CD4-positive, alpha-beta T cell (primary cell): ENCODE measurements around the gene COX10. TPM values are rescaled to one million over a fixed set of nuclear protein-coding genes. Genes with fewer than 3 reads are reported as not detected.
"Not testable (repeated sequence)": the region's sequence is repeated elsewhere in the genome, so short reads cannot be mapped to it uniquely, and the experiment has no call there.

ENCODE experiments used
- ATAC-seq: fragments of 200-7000 bp; cut with Tn5 transposase; one replicate; pipeline ENCODE4 v1.10.0; 2022; ENCODE audit warnings: mild to moderate bottlenecking; ENCODE audit not compliant: poor library complexity
- CTCF ChIA-PET: fragments of 350-600 bp; sonication (Branson Sonifier 250); formaldehyde crosslinking; loops from one replicate; lab custom pipeline; 2021; ENCODE audit warnings: antibody characterized with exemption, inconsistent platforms; lab: Charles Lee
- POLR2A ChIA-PET: fragments of 350-600 bp; sonication (Branson Sonifier 250); formaldehyde crosslinking; loops from one replicate; lab custom pipeline; 2021; ENCODE audit warnings: antibody characterized with exemption, inconsistent platforms; lab: Charles Lee
- DNase-seq, 14 experiments: peaks; one replicate each; pipeline ENCODE4 v3.0.0-alpha.2; 2013 to 2020; ENCODE audit warnings: mixed read lengths in 2 of 14
- H3K27ac ChIP-seq, 2 donors: one replicate each; pipeline versions ENCODE4 v1.5.1 to v1.7.0; 2013; ENCODE audit warnings: low read length in 2 of 2, low read depth in 1 of 2, mild to moderate bottlenecking in 1 of 2
- H3K27me3 ChIP-seq, 2 experiments: 1 replicate in 1 of 2; 2 replicates in 1 of 2; pipeline versions ENCODE4 v1.6.1 to v1.7.0; 2013; ENCODE audit warnings: low read length in 2 of 2, control low read depth in 1 of 2, mild to moderate bottlenecking in 1 of 2, moderate library complexity in 1 of 2; ENCODE audit not compliant: insufficient read depth in 2 of 2, control insufficient read depth in 1 of 2
- H3K36me3 ChIP-seq: one replicate; pipeline ENCODE4 v1.6.1; 2013; ENCODE audit warnings: low read length, control low read depth; ENCODE audit not compliant: insufficient read depth
- H3K4me1 ChIP-seq: one replicate; pipeline ENCODE4 v1.6.1; 2013; ENCODE audit warnings: low read length, control low read depth; ENCODE audit not compliant: insufficient read depth
- H3K4me3 ChIP-seq: one replicate; pipeline ENCODE4 v1.5.1; 2013; ENCODE audit warnings: mild to moderate bottlenecking, low read length, moderate library complexity
- H3K9me3 ChIP-seq, 2 experiments: 1 replicate in 1 of 2; 2 replicates in 1 of 2; pipeline versions ENCODE4 v1.6.1 to v1.7.0; 2013; ENCODE audit warnings: low read length in 2 of 2, mild to moderate bottlenecking in 2 of 2, control low read depth in 1 of 2, moderate library complexity in 1 of 2; ENCODE audit not compliant: control insufficient read depth in 1 of 2, insufficient read depth in 1 of 2
- H3K27ac Mint-ChIP-seq: one replicate; pipeline ENCODE4 v1.8.0; 2020; ENCODE audit warnings: mixed read lengths
- H3K27me3 Mint-ChIP-seq: one replicate; pipeline ENCODE4 v1.8.0; 2021; ENCODE audit warnings: mixed read lengths
- H3K36me3 Mint-ChIP-seq: one replicate; pipeline ENCODE4 v1.8.0; 2021; ENCODE audit warnings: low read depth, mixed read lengths
- H3K4me1 Mint-ChIP-seq: one replicate; pipeline ENCODE4 v1.8.0; 2021; ENCODE audit warnings: low read depth, mixed read lengths
- H3K4me3 Mint-ChIP-seq: one replicate; pipeline ENCODE4 v1.8.0; 2020; ENCODE audit warnings: mild to moderate bottlenecking, mixed read lengths
- H3K9me3 Mint-ChIP-seq: one replicate; pipeline ENCODE4 v1.8.0; 2020; ENCODE audit warnings: mixed read lengths
- intact Hi-C, 2 experiments: fragments of 100-400 bp; cut with DNase I in 1 of 2; cut with micrococcal nuclease in 1 of 2; formaldehyde crosslinking; loops; one replicate each; pipeline versions ENCODE4 v1.15.1 to v1.9.0; 2023 to 2025; cut with DNase I, micrococcal nuclease
- polyA plus RNA-seq, 2 donors: library from polyadenylated mRNA; unstranded; fragments of 120-200 nt; gene quantifications; one replicate each; pipeline ENCODE4 v1.2.1, GENCODE V29; 2013
- total RNA-seq, 174 experiments: library from RNA in 2 of 174; stranded (reverse) in 2 of 174; gene quantifications; one replicate each; pipeline ENCODE4 v1.2.3 and lab custom pipeline; 2021 to 2026
- TF ChIP-seq, protein P1 (sequence below): fragments of 200-600 bp; IDR thresholded peaks from one replicate; pipeline ENCODE4 v1.8.0; 2022; ENCODE audit warnings: antibody characterized with exemption, mild to moderate bottlenecking

Gene COX10
- total RNA-seq (1 to 10 TPM; 9.1 to 9.9 TPM), total RNA-seq (lab: John Stamatoyannopoulos, UW) (12.0 to 40.0 (median 20.8) reads per million in 172 experiments)
- polyA plus RNA-seq (2013, experiment 1 of 2), result 12.7 TPM
- 19.0 TPM for polyA plus RNA-seq (2013, experiment 2 of 2)

DNA sequence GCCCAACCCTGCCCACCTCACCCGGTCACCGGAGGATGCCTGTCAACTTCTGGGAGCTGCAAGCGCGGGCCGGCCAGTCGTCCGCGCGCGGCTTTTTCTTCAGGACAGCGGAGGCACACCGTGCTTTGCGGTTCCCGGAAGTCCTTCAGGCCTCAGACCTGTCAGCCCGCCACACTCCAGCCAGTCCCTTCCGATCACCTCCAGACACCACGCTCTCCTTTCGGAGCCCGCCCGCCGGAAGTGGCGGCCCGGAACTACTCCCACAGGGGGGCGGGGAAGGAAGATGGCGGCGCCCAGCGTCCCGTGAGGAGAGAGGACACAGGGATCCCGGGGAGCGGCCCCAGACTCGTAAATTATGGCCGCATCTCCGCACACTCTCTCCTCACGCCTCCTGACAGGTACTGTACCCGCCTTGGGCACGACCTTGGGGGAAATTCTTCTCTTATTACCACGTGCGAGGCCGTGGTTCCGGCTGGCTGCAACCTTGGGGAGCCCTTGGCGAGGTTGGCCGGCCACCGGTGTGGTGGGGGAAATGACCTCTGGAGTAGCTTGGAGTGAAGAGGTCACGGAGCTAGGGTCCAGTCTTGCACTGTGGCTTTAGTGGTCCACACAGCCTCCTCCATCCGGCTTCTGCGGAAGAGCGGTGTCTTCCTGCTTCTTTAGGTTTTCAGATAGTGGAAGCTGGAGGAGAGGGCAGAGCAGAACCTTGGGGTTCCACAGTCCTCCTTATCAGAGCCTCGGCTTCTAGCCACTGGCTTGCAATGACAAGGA is at the start of gene COX10:
Gene COX10 (plus strand): TSS at position 254 of the 771 bp plus-strand sequence. CDS start 102 bp downstream, at position 356.
- H3K4me1 ChIP-seq, result peaks cover 22% of the 10 kb centered on the region
- TF ChIP-seq, protein P1, sequence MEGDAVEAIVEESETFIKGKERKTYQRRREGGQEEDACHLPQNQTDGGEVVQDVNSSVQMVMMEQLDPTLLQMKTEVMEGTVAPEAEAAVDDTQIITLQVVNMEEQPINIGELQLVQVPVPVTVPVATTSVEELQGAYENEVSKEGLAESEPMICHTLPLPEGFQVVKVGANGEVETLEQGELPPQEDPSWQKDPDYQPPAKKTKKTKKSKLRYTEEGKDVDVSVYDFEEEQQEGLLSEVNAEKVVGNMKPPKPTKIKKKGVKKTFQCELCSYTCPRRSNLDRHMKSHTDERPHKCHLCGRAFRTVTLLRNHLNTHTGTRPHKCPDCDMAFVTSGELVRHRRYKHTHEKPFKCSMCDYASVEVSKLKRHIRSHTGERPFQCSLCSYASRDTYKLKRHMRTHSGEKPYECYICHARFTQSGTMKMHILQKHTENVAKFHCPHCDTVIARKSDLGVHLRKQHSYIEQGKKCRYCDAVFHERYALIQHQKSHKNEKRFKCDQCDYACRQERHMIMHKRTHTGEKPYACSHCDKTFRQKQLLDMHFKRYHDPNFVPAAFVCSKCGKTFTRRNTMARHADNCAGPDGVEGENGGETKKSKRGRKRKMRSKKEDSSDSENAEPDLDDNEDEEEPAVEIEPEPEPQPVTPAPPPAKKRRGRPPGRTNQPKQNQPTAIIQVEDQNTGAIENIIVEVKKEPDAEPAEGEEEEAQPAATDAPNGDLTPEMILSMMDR, result no peak
- Mint-ChIP-seq H3K4me1 (peaks cover 61% of the 10 kb centered on the region), H3K4me3 (peak within 1 kb of the TSS; percentile 97), H3K27ac (peak within 1 kb of the TSS; percentile 92), H3K27me3 (no peaks in the 10 kb centered on the region), H3K36me3 (peaks cover 65% of the 10 kb centered on the region), H3K9me3 (no peaks in the 10 kb centered on the region)
- intact Hi-C loops, result loop anchor here (1.0 to 10.0 kb wide), 5 partner anchors 131 to 1045 kb away; no protein-coding TSS in a partner anchor
- H3K9me3 ChIP-seq, result no peaks in the 10 kb centered on the region
- ChIA-PET POLR2A (interaction anchor here (0.5 to 3.4 kb wide), 5 partner anchors 13 to 232 kb away, joined by 3 to 20 read pairs (median 3); partner anchors contain the start of gene HS3ST3B1), CTCF (interaction anchor here (1.0 to 1.4 kb wide), 2 partner anchors 231 to 233 kb away, joined by 3 to 6 read pairs; partner anchors contain the start of gene HS3ST3B1)
- no peaks in the 10 kb centered on the region for H3K27me3 ChIP-seq
- DNase-seq, result peak; percentile 68 to 88 (median 80)
- peak within 1 kb of the TSS; percentile 57 to 68 for H3K27ac ChIP-seq
- peaks cover 6% of the 10 kb centered on the region for H3K36me3 ChIP-seq
- H3K4me3 ChIP-seq, result peak within 1 kb of the TSS; percentile 89
- ATAC-seq, result peak; percentile 99

DNA sequence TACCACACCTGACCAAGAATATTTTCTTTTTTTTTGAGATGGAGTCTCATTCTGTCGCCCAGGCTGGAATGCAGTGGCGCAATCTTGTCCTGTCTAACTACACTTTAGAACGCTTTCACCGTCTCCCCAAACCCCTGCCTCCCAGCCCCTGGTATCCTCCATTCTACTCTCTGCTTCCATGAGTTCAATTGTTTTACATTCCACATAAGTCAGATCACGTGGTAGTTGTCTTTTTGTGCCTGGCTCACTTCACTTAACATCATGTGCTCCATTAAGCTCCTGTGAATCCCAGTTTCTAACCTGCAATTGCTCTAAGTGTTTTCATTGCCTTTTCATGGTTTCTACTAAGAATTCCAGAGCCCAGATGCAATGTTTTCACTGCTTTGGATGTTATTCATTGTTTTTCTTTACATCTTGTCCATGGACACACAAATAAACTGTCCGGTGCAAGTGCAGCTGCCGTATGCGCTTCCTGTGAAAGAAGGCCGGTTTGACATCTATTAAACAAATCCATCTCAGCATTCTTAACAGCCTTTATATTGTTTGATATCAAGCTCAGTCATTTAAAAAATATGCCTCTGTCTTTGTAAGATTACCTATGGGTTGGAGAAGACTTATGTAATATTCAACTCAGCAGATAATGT is 47.5 kb upstream of the COX10 start:
- H3K4me1 Mint-ChIP-seq, ATAC-seq, H3K27me3 ChIP-seq, POLR2A ChIA-PET, H3K36me3 ChIP-seq, H3K4me3 Mint-ChIP-seq, H3K36me3 Mint-ChIP-seq, H3K27ac Mint-ChIP-seq, DNase-seq, intact Hi-C loops, CTCF ChIA-PET, H3K9me3 ChIP-seq, H3K27ac ChIP-seq, H3K4me1 ChIP-seq, H3K27me3 Mint-ChIP-seq, H3K9me3 Mint-ChIP-seq, H3K4me3 ChIP-seq: not testable (repeated sequence)

DNA sequence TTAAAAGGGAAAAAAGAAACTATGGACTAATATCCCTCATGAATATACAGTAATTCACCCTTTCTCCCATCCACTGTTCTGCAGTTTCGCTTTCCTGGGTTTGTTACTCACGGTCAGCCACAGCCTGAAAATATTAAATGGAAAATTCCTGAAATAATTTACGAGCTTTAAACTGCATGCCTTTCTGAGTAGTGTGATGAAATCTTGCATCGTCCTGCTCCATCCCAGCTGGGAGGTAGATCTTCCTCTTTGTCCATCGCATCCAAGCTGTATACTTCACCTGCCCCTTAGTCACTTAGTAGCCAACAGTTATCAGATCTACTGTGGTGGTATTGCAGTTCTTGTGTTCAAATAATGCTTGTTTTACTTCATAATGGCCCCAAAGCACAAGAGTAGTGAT is 39.5 kb upstream of the COX10 start:
- H3K4me1 Mint-ChIP-seq, H3K27ac Mint-ChIP-seq, H3K27me3 Mint-ChIP-seq, H3K4me3 ChIP-seq, POLR2A ChIA-PET, DNase-seq, H3K27ac ChIP-seq, H3K4me3 Mint-ChIP-seq, H3K9me3 Mint-ChIP-seq, ATAC-seq, H3K27me3 ChIP-seq, H3K9me3 ChIP-seq, CTCF ChIA-PET, H3K4me1 ChIP-seq, intact Hi-C loops: not testable (repeated sequence)
- H3K36me3 ChIP-seq, result peaks cover 17% of the 10 kb centered on the region
- peaks cover 34% of the 10 kb centered on the region for H3K36me3 Mint-ChIP-seq

DNA sequence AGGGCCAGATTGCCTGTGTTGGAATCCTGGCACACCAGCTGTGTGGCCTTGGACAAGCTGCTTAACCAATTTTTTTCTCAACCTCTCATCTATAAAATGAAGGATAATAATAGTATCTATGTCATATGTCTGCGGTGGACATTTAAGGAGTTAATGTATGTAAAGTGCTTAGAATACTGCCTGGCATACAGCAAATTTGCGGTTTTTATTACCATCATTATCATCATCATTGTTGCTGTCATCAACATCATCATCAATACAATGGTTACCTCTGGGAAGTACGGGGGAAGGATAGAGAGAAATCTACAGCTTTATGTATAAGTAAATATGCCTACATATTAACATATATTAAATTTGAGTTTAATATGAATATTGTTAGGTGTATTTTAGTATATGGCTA is 37.1 kb upstream of the COX10 start:
- POLR2A ChIA-PET, result no interaction called here
- Histone ChIP-seq H3K4me1 (no peaks in the 10 kb centered on the region), H3K4me3 (no peak overlapping the region), H3K9me3 (no peaks in the 10 kb centered on the region), H3K27ac (no peak overlapping the region), H3K36me3 (peaks cover 17% of the 10 kb centered on the region), H3K27me3 (no peaks in the 10 kb centered on the region)
- Mint-ChIP-seq H3K4me3 (no peak overlapping the region), H3K36me3 (peaks cover 35% of the 10 kb centered on the region), H3K4me1 (peaks cover under 1% of the 10 kb centered on the region), H3K9me3 (no peaks in the 10 kb centered on the region), H3K27ac (no peak overlapping the region), H3K27me3 (no peaks in the 10 kb centered on the region)
- CTCF ChIA-PET, result interaction anchor here (1.1 kb wide), 1 partner anchor 12 kb away, joined by 3 read pairs; no protein-coding TSS in a partner anchor
- DNase-seq, result no peak
- TF ChIP-seq, protein P1, result no peak
- no peak for ATAC-seq
- intact Hi-C loops, result no loop called here
